GM19099 (cell line): ENCODE data around the gene IDH3G.

Source experiments
- POLR2A ChIP-seq: IDR thresholded peaks from 3 replicates; pipeline ENCODE4 v1.6.1; 2011; ENCODE audit warnings: low read depth; ENCODE audit not compliant: insufficient read length; ENCODE audit errors: extremely low read depth

The IDH3G gene

GRCh38 chrX:153794018-153794896 is at the start of gene IDH3G, which contains the start of gene SSR4:
Gene IDH3G (minus strand): TSS chrX:153794375. CDS start chrX:153794326, 49 bp downstream.
Gene SSR4 (plus strand): TSS chrX:153794668. CDS start chrX:153794688, 20 bp downstream.
- peak; percentile 75 for TF ChIP-seq POLR2A

- no peak for TF ChIP-seq POLR2A
These were observed 42.7 kb upstream of the IDH3G start for GRCh38 chrX:153836921-153837320.

- TF ChIP-seq POLR2A, result no peak
These were observed 38.6 kb upstream of the IDH3G start for GRCh38 chrX:153832728-153833127.

DNA sequence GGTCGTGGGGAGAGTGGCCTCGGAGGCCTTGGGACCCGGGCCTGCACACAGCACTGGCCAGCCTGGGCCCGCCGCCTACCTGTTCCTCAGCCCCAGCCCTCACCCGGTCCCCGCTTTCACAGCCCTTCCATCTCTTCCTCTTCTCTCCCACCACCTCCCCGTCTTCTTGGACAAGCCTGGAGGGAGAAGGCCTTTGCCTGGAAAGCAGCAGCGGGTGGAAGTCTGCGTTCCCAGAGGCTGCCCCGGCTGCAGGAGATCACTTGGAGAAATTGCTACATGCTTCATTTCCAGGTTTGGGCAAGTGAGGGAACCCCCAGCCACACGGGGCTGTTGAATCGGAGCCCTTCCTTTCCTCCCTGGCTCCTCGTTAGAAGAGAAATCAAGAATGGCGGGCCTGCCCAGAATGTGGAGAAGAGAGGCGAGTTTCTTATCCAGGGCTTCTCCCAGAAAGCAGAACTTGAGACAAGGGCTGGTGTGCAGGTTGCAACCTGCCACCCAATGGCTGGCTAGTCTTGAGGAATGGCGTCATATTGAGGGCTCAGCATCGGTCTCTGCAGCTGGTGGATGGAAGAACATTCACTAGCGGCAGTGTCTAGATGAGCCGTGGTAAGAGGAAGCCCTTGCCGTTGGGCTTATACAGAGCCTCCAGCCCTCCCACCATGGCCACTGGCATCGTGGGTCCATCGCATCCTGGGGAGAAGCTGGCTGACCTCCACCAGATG is 37.4 kb upstream of the IDH3G start:
- no peak for TF ChIP-seq POLR2A

- no peak for TF ChIP-seq POLR2A
These were observed 36.7 kb upstream of the IDH3G start for GRCh38 chrX:153830640-153831428.

DNA sequence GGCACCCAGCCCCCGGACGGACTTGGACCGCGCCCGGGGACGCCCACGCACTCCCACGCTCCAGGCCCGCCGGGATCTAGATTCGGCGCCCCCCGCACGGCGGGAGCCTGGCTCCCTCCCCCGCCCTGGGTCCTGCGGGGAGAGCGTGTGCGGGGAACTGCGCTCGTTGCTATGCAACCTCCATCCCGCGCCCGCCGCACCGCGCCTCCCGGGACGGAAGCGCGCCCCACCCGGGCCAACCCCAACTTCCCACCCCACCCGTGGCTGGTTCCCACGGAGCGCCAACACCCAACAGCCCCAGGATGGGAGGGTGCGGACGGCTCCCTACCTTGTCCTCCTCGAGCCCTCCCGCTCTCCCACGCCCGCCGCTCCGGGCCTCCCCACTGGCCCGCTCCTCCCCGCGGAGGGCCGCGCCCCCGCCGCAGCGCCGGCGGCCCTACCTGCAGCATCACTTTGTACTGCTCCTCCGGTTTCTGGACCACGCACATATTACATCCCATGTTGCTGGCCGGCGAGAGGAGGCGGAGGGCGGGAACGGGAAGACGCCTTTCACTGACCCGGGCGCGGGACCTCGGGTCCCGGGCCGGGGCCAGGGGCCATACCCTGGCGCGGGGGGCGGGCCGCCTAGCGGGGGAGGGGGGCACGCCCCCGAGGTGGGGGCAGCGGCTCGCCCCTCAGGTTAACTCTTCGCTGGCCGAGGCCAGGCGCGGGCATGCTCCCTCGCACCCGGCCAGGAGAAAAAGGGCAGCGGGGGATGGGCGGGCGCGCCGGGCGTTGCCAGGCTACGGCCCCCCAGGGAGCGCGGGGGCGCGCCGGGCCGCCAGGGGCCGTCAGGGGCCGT is 35.8 kb upstream of the IDH3G start, which contains the start of gene PDZD4:
Gene PDZD4, minus strand, starts transcription at position 746 of the 841 bp plus-strand sequence. Its CDS starts 246 bp downstream, at position 500.
- no peak for TF ChIP-seq POLR2A

DNA sequence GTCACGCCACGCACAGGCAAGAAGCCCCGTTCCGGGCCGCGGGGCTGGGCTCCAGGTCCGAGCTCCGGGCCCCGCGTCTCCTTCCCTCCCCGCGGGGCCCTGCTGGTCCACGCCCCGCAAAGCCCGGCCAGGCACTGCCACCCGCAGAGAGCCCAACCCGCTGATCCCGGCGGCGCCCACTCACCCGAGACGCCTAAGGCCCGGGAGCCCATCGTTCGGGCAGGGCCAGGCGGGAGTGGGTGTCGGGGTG is 35.3 kb upstream of the IDH3G start:
- no peak for TF ChIP-seq POLR2A

DNA sequence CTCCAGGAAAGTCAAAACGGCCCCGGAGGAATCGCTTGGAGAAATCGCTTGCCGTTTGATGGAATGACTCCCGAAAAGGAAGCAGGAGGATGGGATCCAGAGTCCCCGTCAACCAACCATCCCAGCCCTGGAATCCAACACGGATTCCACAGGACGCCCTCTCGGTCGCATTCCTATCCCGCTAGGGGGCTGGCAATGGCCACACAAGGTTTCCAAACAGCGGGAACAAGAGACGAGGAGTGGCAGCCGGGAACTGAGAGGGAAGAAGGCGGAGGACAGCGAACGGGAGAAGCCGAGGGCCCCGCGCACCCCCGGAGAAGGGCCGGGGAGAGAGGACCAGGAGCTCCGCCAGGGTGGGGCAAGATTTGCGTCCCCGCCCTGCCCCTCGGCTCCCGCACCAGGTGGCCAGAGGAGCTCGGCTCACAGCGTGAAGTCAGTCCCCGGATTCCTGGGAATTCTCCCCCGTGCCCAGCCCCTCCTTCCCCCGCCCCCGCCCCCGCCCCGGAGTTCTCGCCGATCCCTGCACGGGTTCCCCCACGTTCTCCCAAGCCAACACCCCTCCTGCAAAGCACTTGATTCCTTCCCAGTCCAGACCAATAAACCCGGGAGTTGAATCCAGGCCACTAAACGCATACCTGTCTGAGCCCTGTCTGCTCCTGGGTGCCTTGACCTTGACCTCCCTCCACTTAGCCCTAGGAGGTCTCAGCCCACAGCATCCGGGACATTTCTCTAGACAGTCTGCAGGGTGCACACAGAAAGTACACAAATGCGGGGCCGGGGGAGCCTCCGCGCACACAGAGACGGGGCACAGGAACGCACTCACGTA is 34.8 kb upstream of the IDH3G start:
- TF ChIP-seq POLR2A, result no peak

- no peak for TF ChIP-seq POLR2A
These were observed 34.1 kb upstream of the IDH3G start for GRCh38 chrX:153828308-153828707.

DNA sequence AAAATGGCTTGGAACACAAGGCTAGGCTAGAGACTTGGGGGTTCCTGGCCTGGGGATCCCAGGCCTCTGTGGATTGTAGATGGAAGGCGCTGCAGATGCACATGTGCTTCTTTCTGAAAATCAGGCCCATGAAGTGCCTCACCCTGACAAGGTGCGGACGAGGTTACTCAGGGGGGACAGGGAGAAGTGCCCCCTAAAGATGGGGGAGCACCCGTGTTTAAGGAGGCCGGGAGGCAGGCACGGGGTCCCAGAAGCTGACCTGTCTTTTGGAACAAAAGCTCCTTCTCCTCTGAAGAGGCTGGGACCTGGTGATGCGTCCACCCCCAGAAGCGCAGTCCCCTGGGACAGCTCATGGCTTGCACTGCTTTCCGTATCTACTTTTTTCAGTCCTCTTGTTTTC is 33.7 kb upstream of the IDH3G start:
- TF ChIP-seq POLR2A, result no peak

GRCh38 chrX:153827016-153827415 is 32.8 kb upstream of the IDH3G start:
- no peak for TF ChIP-seq POLR2A

DNA sequence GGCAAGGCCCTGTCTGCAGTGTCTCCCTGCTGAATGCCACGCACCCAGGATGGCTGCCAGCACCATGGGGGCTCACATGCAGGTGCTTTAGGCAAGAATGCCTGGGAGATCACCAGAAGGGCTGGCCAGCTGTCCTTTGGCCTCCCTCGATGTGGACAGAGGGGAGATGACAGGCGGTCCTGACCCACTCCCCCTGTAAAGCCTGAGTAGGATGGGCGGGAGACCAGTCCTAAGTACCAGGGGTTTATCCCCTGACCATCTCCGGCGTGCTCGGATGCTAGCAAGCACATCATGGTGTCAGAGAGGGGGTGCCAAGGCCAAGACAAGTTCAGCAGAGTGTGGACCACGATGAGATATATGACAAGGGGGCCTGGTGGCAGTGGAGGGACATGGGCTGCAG is 30.9 kb upstream of the IDH3G start:
- TF ChIP-seq POLR2A, result no peak

DNA sequence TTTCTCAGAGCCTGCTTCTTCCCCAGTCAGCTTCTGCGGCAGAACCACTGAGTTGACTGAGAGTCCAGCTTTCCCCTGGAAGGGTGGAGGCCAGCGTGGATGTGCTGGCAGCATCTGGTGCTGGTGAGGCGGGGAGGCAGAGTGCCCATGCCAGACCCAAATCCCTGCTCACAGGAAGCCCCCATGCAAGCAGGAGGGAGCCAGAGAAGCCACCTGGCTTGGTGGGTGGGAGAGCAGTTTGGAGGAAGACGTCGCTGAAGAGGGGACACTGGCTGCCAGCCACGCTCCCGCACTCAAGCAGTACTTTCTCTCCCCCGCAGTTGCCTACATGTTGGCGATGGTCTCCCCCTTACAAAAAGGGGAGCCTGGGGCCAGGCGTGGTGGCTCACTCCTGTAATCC is 30.2 kb upstream of the IDH3G start:
- no peak for TF ChIP-seq POLR2A

DNA sequence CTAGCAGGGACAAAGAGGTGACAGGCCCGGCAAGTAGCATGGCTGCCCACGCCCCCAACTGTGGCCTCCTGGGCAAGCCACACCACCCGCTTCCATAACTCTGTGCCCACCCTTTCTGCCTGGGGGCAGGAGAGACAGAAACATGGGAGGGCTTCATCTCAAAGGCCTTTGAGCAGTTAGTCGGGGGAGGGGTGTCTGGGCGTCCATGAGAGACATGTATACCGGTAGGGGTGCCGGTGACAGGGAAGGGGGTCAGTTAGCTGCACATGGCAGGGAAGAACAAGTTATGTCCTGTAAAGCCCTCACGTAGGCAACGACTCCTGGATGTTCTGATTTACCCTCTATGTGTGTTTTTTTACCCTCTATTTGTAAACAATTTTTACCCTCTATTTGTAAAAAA is 26.9 kb upstream of the IDH3G start:
- no peak for TF ChIP-seq POLR2A

- no peak for TF ChIP-seq POLR2A
These were observed 26.4 kb upstream of the IDH3G start for GRCh38 chrX:153820601-153821000.
